Activated T-helper 9 cell treated with anti-CD3 and anti-CD28 coated beads, Interleukin-2, amount 50 U/mL, for 16 hours (primary cell): ENCODE data around the gene MAML1.

Source experiments
- DNase-seq: peaks from one replicate; pipeline ENCODE4 v3.0.0-alpha.2; 2020; ENCODE audit warnings: low read depth

Gene MAML1

GRCh38 chr5:179824745-179825112 is 92.1 kb downstream of the MAML1 start:
- DNase-seq: no peak

GRCh38 chr5:179825655-179826182 is 93.1 kb downstream of the MAML1 start:
- no peak for DNase-seq
